SK-N-SH (cell line): ENCODE data around the gene CEP89. TPM values are rescaled to one million over a fixed set of nuclear protein-coding genes. Genes with fewer than 3 reads are reported as not detected.

Source experiments
- CTCF ChIA-PET: fragments of 300-600, 350-600 bp; formaldehyde crosslinking; extraction: SDS; loops from one replicate; lab custom pipeline; 2021; lab: Yijun Ruan, JAX
- POLR2A ChIA-PET: fragments of 350-600 bp; sonication (Branson Sonifier 250); formaldehyde crosslinking; extraction: SDS; loops from one replicate; lab custom pipeline; 2020; ENCODE audit warnings: antibody characterized with exemption, inconsistent platforms; lab: Yijun Ruan, JAX
- DNase-seq: peaks from one replicate; pipeline ENCODE4 v3.0.0; 2012
- H2AFZ ChIP-seq: fragments of 200-600 bp; sonication (generic); 2 replicates; pipeline ENCODE4 v1.8.1; 2016; ENCODE audit warnings: antibody characterized with exemption, mild to moderate bottlenecking, low read depth
- H3F3A ChIP-seq: fragments of 200-600 bp; sonication (generic); replicated peaks from 2 replicates; pipeline ENCODE3; 2016; ENCODE audit warnings: antibody characterized with exemption, mild to moderate bottlenecking; ENCODE audit not compliant: insufficient read depth
- H3K27ac ChIP-seq, 2 experiments: fragments of 200-500 bp in 1 of 2; fragments of 200-600 bp in 1 of 2; sonication (Bioruptor generic) in 1 of 2; sonication (generic), shearing (Covaris generic) in 1 of 2; 2 replicates each; pipeline versions ENCODE4 v1.5.1 to v1.6.1; 2014 to 2016; ENCODE audit warnings: low read depth in 2 of 2, inconsistent platforms in 1 of 2, low read length in 1 of 2, mild to moderate bottlenecking in 1 of 2, mixed read lengths in 1 of 2
- H3K27me3 ChIP-seq: fragments of 200-600 bp; sonication (generic), shearing (Covaris generic); 2 replicates; pipeline ENCODE4 v1.6.1; 2016; ENCODE audit warnings: mixed run types; ENCODE audit not compliant: insufficient read depth
- H3K36me3 ChIP-seq, 2 experiments: fragments of 200-500 bp in 1 of 2; fragments of 200-600 bp in 1 of 2; sonication (Bioruptor generic) in 1 of 2; sonication (generic) in 1 of 2; replicated peaks in 1 of 2; 2 replicates each; pipeline versions ENCODE3 to v1.5.1; 2014 to 2016; ENCODE audit warnings: low read length in 1 of 2, mild to moderate bottlenecking in 1 of 2; ENCODE audit not compliant: insufficient read depth in 2 of 2, control insufficient read depth in 1 of 2
- H3K4me1 ChIP-seq, 2 experiments: fragments of 200-500 bp in 1 of 2; fragments of 200-600 bp in 1 of 2; sonication (Bioruptor generic) in 1 of 2; sonication (generic), shearing (Covaris generic) in 1 of 2; 2 replicates each; pipeline versions ENCODE4 v1.5.1 to v1.6.1; 2014 to 2016; ENCODE audit warnings: low read depth in 1 of 2, low read length in 1 of 2, mixed run types in 1 of 2; ENCODE audit not compliant: insufficient read depth in 2 of 2, control insufficient read depth in 1 of 2
- H3K4me2 ChIP-seq: fragments of 200-600 bp; sonication (generic), shearing (Covaris generic); 2 replicates; pipeline ENCODE4 v1.6.1; 2017; ENCODE audit warnings: mixed run types
- H3K4me3 ChIP-seq, 2 experiments: fragments of 200-500 bp in 1 of 2; fragments of 200-600 bp in 1 of 2; sonication (Bioruptor generic) in 1 of 2; sonication (generic), shearing (Covaris generic) in 1 of 2; 2 replicates each; pipeline versions ENCODE4 v1.5.1 to v1.8.1; 2014 to 2016; ENCODE audit warnings: low read depth in 2 of 2, inconsistent platforms in 1 of 2, low read length in 1 of 2, mild to moderate bottlenecking in 1 of 2, mixed read lengths in 1 of 2, moderate library complexity in 1 of 2
- H3K79me2 ChIP-seq: fragments of 200-600 bp; sonication (generic); 2 replicates; pipeline ENCODE4 v1.8.1; 2017; ENCODE audit warnings: mild to moderate bottlenecking; ENCODE audit not compliant: insufficient read depth
- H3K9ac ChIP-seq: fragments of 200-600 bp; sonication (generic); 2 replicates; pipeline ENCODE4 v1.6.1; 2017; ENCODE audit warnings: mixed run types
- H3K9me2 ChIP-seq: fragments of 200-600 bp; sonication (generic); 2 replicates; pipeline ENCODE4 v1.6.1; 2017; ENCODE audit warnings: mixed run types
- H3K9me3 ChIP-seq: fragments of 200-600 bp; sonication (generic); 2 replicates; pipeline ENCODE4 v1.6.1; 2017; ENCODE audit warnings: mixed run types, mild to moderate bottlenecking, moderate library complexity
- H4K20me1 ChIP-seq: fragments of 200-600 bp; sonication (generic); 2 replicates; pipeline ENCODE4 v1.6.1; 2017; ENCODE audit warnings: mild to moderate bottlenecking, mixed run types; ENCODE audit not compliant: insufficient read depth
- CHD2 ChIP-seq: fragments of 150-350 bp; IDR thresholded peaks from 2 replicates; pipeline ENCODE4 v1.6.1; 2018; ENCODE audit warnings: low read length; ENCODE audit not compliant: partially characterized antibody
- CTCF ChIP-seq: fragments of 200-600 bp; sonication (generic); IDR thresholded peaks from 2 replicates; pipeline ENCODE4 v1.6.1; 2017; ENCODE audit warnings: antibody characterized with exemption, mild to moderate bottlenecking, moderate library complexity
- EP300 ChIP-seq, 2 experiments: IDR thresholded peaks; 2 replicates each; pipeline versions ENCODE4 v1.4.0 to v1.6.1; 2012; ENCODE audit warnings: borderline replicate concordance in 1 of 2, low read depth in 1 of 2, low read length in 1 of 2
- FOSL2 ChIP-seq: IDR thresholded peaks from 2 replicates; pipeline ENCODE4 v1.4.0; 2012; ENCODE audit warnings: low read depth, mild to moderate bottlenecking, moderate library complexity, borderline replicate concordance
- GATA2 ChIP-seq: sonication (generic); formaldehyde crosslinking; IDR thresholded peaks from 2 replicates; pipeline ENCODE4 v1.5.0; 2020; ENCODE audit warnings: mild to moderate bottlenecking, missing genetic modification reagents
- PBX3 ChIP-seq: IDR thresholded peaks from 2 replicates; pipeline ENCODE4; 2012
- RFX5 ChIP-seq: IDR thresholded peaks from 2 replicates; pipeline ENCODE4 v1.6.1; 2012; ENCODE audit warnings: mild to moderate bottlenecking, improper control_type of control experiment, low read length
- RXRA ChIP-seq: IDR thresholded peaks from 2 replicates; pipeline ENCODE4 v1.4.0; 2012; ENCODE audit warnings: low read depth, mild to moderate bottlenecking, borderline replicate concordance
- SMC3 ChIP-seq: IDR thresholded peaks from 2 replicates; pipeline ENCODE4 v1.6.1; 2012; ENCODE audit warnings: low read depth, low read length, improper control_type of control experiment
- TAF1 ChIP-seq: IDR thresholded peaks from 2 replicates; pipeline ENCODE4 v1.6.1; 2012; ENCODE audit warnings: low read depth, mild to moderate bottlenecking, low read length, moderate library complexity, borderline replicate concordance
- TCF12 ChIP-seq: IDR thresholded peaks from 2 replicates; pipeline ENCODE4 v1.4.0; 2012
- USF2 ChIP-seq: fragments of 150-350 bp; IDR thresholded peaks from 2 replicates; pipeline ENCODE4 v1.6.1; 2017; ENCODE audit warnings: antibody characterized with exemption, low read length, low read depth, borderline replicate concordance
- YY1 ChIP-seq: IDR thresholded peaks from 2 replicates; pipeline ENCODE4 v1.4.0; 2012; ENCODE audit warnings: low read depth, mild to moderate bottlenecking
- ZBTB33 ChIP-seq: IDR thresholded peaks from 2 replicates; pipeline ENCODE4 v1.4.0; 2012; ENCODE audit warnings: low read depth, borderline replicate concordance
- WGBS: methylation state at CpG from one replicate; pipeline ENCODE4 v1.1.6; 2017; ENCODE audit warnings: low lambda C conversion rate; 5-methylcytosine and 5-hydroxymethylcytosine counted together
- polyA plus RNA-seq, 3 experiments: library from polyadenylated mRNA; depleted of rRNA; stranded (reverse); fragments of >200 nt; gene quantifications; 2 replicates each; pipeline ENCODE4 v1.2.3, GENCODE V29; 2012

The CEP89 gene
- polyA plus RNA-seq, 1 of the 3 experiments (the other 2 are of a cell fraction) = 16.4 TPM

GRCh38 chr19:32873247-32873959 lies 98.4 kb downstream of the CEP89 start:
- WGBS = 83% methylated on average over 18 of the region's 18 CpGs
- no peaks in the 10 kb centered on the region for H3K9me3 ChIP-seq
- H2AFZ ChIP-seq = no peak overlapping the region
- no peak overlapping the region for H3K9ac ChIP-seq
- H3K4me1 ChIP-seq = peaks cover 0 to 5% of the 10 kb centered on the region in 2 experiments; a peak in 1 of 4 replicates
- H3K79me2 ChIP-seq = no peaks in the 10 kb centered on the region
- H3K27ac ChIP-seq = no peak overlapping the region
- no peaks in the 10 kb centered on the region for H3F3A ChIP-seq
- no peaks in the 10 kb centered on the region for H3K9me2 ChIP-seq
- no peaks in the 10 kb centered on the region for H3K27me3 ChIP-seq
- no peak overlapping the region for H3K4me2 ChIP-seq
- no peak for DNase-seq
- CTCF ChIA-PET = no interaction called here
- H3K4me3 ChIP-seq = no peak overlapping the region
- H3K36me3 ChIP-seq = no peaks in the 10 kb centered on the region
- TF ChIP-seq USF2 (no peak), EP300 (IDR thresholded peaks at IDR 0.05; ENCODE audit: borderline replicate concordance in 1 of 2, low read depth in 1 of 2, low read length in 1 of 2) (no peak), GATA2 (CRISPR knock-in tag) (no peak), FOSL2 (no peak), SMC3 (no peak), TCF12 (no peak), RXRA (no peak), ZBTB33 (no peak), CHD2 (no peak), CTCF (no peak), YY1 (no peak), RFX5 (no peak), PBX3 (no peak), TAF1 (no peak)
- POLR2A ChIA-PET = no interaction called here
- H4K20me1 ChIP-seq = no peaks in the 10 kb centered on the region
